MG63 (cell line): ENCODE results near the gene RB1. TPM values are rescaled to one million over a fixed set of nuclear protein-coding genes. Genes with fewer than 3 reads are reported as not detected.

Source experiments
- DNase-seq: peaks from one replicate; pipeline ENCODE4 v3.0.0-alpha.2; 2020
- H3K27me3 ChIP-seq: fragments of 250-450 bp; sonication (Bioruptor Pico); 2 replicates; pipeline ENCODE4 v1.5.1; 2020; ENCODE audit warnings: mild to moderate bottlenecking, moderate library complexity
- H3K36me3 ChIP-seq: fragments of 250-450 bp; sonication (Bioruptor Pico); 2 replicates; pipeline ENCODE4 v1.5.1; 2020; ENCODE audit warnings: mild to moderate bottlenecking, moderate library complexity
- H3K4me3 ChIP-seq: fragments of 250-450 bp; sonication (Bioruptor Pico); 2 replicates; pipeline ENCODE4 v1.5.1; 2020; ENCODE audit warnings: mild to moderate bottlenecking, moderate library complexity
- H3K9me3 ChIP-seq: fragments of 250-450 bp; sonication (Bioruptor Pico); 2 replicates; pipeline ENCODE4 v1.5.1; 2020; ENCODE audit warnings: mild to moderate bottlenecking, moderate library complexity
- total RNA-seq: library from RNA; depleted of rRNA; stranded (reverse); fragments of >200 nt; shearing (Covaris generic); gene quantifications from 2 replicates; pipeline ENCODE4 v1.2.3, GENCODE V29; 2014; ENCODE audit warnings: low replicate concordance

Gene RB1
- total RNA-seq, 1 experiment from 2014 or later: 27.0 TPM

- Histone ChIP-seq H3K27me3 (no peaks in the 10 kb centered on the region), H3K4me3 (no peak overlapping the region), H3K9me3 (no peaks in the 10 kb centered on the region), H3K36me3 (peaks cover 4% of the 10 kb centered on the region; the same call in 1 of the 2 replicates)
- DNase-seq: no peak
Observed at GRCh38 chr13:48486836-48487235, 183.3 kb downstream of the RB1 start.

DNA sequence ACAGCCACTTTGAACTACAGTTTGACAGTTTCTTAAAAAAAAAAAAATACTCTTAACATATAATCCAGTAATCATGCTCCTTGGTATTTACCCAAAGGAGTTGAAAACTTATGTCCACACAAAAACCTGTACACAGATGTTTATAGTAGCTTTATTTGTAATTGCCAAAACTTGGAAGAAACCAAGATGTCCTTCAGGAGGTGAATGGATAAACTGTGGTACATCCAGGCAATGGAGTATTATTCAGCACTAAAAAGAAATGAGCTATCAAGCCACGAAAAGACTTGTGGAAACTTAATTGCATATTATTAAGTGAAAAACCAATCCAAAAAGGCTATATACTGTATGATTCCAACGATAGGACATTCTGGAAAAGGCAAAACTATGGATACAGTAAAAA, 184.4 kb downstream of the RB1 start:
- Histone ChIP-seq H3K4me3 (no peak overlapping the region), H3K36me3 (peaks cover 4% of the 10 kb centered on the region; the same call in 1 of the 2 replicates), H3K27me3 (no peaks in the 10 kb centered on the region), H3K9me3 (no peaks in the 10 kb centered on the region)
- no peak for DNase-seq

- no peak overlapping the region for H3K4me3 ChIP-seq
- H3K27me3 ChIP-seq: no peaks in the 10 kb centered on the region
- peaks cover 4% of the 10 kb centered on the region; the same call in 1 of the 2 replicates for H3K36me3 ChIP-seq
- DNase-seq: no peak
- no peaks in the 10 kb centered on the region for H3K9me3 ChIP-seq
Observed at GRCh38 chr13:48488995-48489394, 185.4 kb downstream of the RB1 start.

DNA sequence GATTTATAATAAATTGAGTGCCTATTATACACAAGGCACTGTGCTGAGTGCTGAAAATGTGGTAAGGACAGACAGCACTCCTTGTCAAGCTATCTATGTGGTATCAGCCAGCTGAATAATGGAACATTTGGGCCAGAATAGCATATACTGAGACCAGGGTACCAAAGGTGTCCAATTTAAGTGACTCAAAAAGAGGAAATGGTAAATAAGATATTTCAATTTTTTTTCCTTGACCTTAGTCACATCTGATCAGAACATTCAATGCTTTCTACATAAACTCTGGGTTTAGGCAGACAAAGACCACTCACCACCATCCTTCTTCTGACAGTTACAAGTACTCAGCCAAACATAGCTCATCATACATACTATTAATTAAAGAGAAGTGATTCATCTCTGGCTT, 186.1 kb downstream of the RB1 start:
- no peaks in the 10 kb centered on the region for H3K9me3 ChIP-seq
- no peak overlapping the region for H3K4me3 ChIP-seq
- H3K27me3 ChIP-seq: no peaks in the 10 kb centered on the region
- no peak for DNase-seq
- H3K36me3 ChIP-seq: no peaks in the 10 kb centered on the region; the same call in 1 of the 2 replicates

GRCh38 chr13:48490241-48490640, 186.7 kb downstream of the RB1 start:
- no peak for DNase-seq
- H3K36me3 ChIP-seq: no peaks in the 10 kb centered on the region; the same call in 1 of the 2 replicates
- no peaks in the 10 kb centered on the region for H3K27me3 ChIP-seq
- H3K4me3 ChIP-seq: no peak overlapping the region
- H3K9me3 ChIP-seq: no peaks in the 10 kb centered on the region

- no peak for DNase-seq
- Histone ChIP-seq H3K4me3 (no peak overlapping the region), H3K9me3 (no peaks in the 10 kb centered on the region), H3K36me3 (no peaks in the 10 kb centered on the region; the same call in 1 of the 2 replicates), H3K27me3 (no peaks in the 10 kb centered on the region)
Observed at GRCh38 chr13:48491423-48492095, 188.0 kb downstream of the RB1 start.

GRCh38 chr13:48492096-48492440, 188.5 kb downstream of the RB1 start:
- Histone ChIP-seq H3K27me3 (no peaks in the 10 kb centered on the region), H3K9me3 (no peaks in the 10 kb centered on the region), H3K4me3 (peak overlapping the region; percentile 35), H3K36me3 (no peaks in the 10 kb centered on the region; the same call in 1 of the 2 replicates)
- DNase-seq: no peak

- Histone ChIP-seq H3K27me3 (no peaks in the 10 kb centered on the region), H3K9me3 (no peaks in the 10 kb centered on the region), H3K4me3 (peak overlapping the region; percentile 35), H3K36me3 (no peaks in the 10 kb centered on the region; the same call in 1 of the 2 replicates)
- peak; percentile 81 for DNase-seq
Observed at GRCh38 chr13:48492470-48493065, 189.0 kb downstream of the RB1 start.

- no peak overlapping the region; the same call in 1 of the 2 replicates for H3K4me3 ChIP-seq
- no peaks in the 10 kb centered on the region for H3K9me3 ChIP-seq
- H3K27me3 ChIP-seq: no peaks in the 10 kb centered on the region
- H3K36me3 ChIP-seq: no peaks in the 10 kb centered on the region
- no peak for DNase-seq
Observed at GRCh38 chr13:48493066-48493765, 189.7 kb downstream of the RB1 start.

GRCh38 chr13:48493851-48494250, 190.3 kb downstream of the RB1 start:
- Histone ChIP-seq H3K4me3 (no peak overlapping the region), H3K9me3 (no peaks in the 10 kb centered on the region)
- DNase-seq: no peak

GRCh38 chr13:48494874-48495273, 191.3 kb downstream of the RB1 start:
- Histone ChIP-seq H3K27me3 (no peaks in the 10 kb centered on the region), H3K9me3 (no peaks in the 10 kb centered on the region), H3K4me3 (no peak overlapping the region), H3K36me3 (no peaks in the 10 kb centered on the region)
- DNase-seq: no peak

More at GRCh38 chr13:48493851-48494250, 190.3 kb downstream of the RB1 start:
- H3K27me3 ChIP-seq: no peaks in the 10 kb centered on the region
- no peaks in the 10 kb centered on the region for H3K36me3 ChIP-seq

DNA sequence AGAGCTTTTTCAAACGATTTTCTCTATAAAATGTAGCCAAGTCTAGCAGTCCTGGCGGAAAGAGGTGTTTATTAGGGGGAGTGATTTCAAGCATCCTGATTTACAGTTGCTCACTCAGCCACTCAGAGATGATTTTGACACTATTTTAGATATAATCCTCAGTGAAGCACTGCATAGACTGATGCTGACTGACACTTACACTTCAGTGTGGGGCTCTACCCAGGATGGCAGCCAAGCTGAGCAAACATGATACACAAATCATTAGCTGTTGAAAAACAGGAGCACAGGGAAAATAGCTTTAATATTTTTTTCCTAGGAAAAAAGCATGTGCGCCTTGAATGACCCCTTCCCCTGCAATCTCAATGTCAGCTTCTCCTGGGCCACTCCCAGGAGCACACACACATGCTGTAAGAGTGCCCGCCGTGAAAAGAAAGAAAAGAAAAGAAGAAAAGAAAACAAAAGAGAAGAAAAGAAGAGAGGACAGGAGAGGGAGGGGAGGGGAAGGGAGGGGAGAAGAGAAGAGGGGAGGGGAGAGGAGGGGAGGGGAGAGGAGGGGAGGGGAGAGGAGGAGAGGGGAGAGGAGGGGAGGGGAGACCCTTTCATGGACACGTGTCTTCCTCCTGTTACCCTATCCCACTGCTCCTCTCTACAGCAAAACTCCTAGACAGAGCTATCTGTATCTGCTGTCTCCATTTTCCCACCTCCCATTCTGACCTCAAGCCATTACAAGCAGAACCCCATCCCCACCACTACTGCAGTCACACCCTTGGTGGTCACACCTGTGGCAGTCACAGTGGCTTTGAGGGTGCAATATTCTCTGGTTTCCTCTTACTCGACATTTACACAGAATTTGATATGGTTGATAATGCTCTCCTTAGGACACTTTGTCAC, 193.0 kb downstream of the RB1 start:
- no peak for DNase-seq
- Histone ChIP-seq H3K4me3 (no peak overlapping the region), H3K36me3 (no peaks in the 10 kb centered on the region), H3K27me3 (no peaks in the 10 kb centered on the region), H3K9me3 (no peaks in the 10 kb centered on the region)

GRCh38 chr13:48497669-48498068, 194.1 kb downstream of the RB1 start:
- no peak overlapping the region for H3K4me3 ChIP-seq
- H3K27me3 ChIP-seq: no peaks in the 10 kb centered on the region
- no peaks in the 10 kb centered on the region for H3K9me3 ChIP-seq
- no peaks in the 10 kb centered on the region for H3K36me3 ChIP-seq
- DNase-seq: no peak

GRCh38 chr13:48500652-48501197, 197.2 kb downstream of the RB1 start:
- H3K27me3 ChIP-seq: no peaks in the 10 kb centered on the region
- peak; percentile 7 for DNase-seq
- no peak overlapping the region for H3K4me3 ChIP-seq
- H3K9me3 ChIP-seq: no peaks in the 10 kb centered on the region
- no peaks in the 10 kb centered on the region for H3K36me3 ChIP-seq

GRCh38 chr13:48501705-48502104, 198.2 kb downstream of the RB1 start:
- no peak for DNase-seq
- Histone ChIP-seq H3K27me3 (no peaks in the 10 kb centered on the region), H3K36me3 (no peaks in the 10 kb centered on the region), H3K4me3 (no peak overlapping the region), H3K9me3 (no peaks in the 10 kb centered on the region)

DNA sequence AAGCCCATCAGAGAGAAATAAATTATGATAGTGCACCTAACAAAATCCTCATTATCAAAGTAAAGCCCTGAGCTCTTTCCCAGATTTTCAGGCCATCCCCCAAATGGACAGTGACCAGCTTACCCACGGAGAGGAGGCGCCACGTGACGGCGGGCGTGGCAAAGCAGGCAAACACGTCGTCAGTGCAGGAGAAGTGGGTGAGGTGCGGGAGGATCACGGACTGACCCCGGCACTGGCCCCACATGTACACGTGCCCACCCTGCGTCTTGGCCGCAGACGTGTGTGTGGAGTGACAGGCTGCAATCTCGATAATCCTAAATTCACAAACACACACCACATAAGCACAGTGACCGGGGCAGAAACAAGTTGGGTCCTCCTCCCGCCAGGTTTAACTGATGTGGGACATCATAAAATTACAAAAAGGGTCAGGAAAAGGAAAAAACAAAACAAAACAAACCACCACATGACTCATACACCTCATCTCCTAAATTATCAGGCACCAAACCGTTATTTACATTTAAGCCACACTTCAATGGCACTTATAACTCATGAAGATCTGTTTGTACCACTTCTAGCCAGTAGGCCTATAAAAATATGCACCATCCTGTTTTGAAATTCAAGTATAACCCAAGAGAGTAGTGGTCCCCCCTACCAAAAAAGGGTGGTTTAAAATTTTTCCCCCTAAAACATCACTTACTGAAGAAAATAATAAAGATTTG, 199.2 kb downstream of the RB1 start:
- Histone ChIP-seq H3K27me3 (no peaks in the 10 kb centered on the region), H3K4me3 (no peak overlapping the region), H3K9me3 (no peaks in the 10 kb centered on the region), H3K36me3 (no peaks in the 10 kb centered on the region)
- no peak for DNase-seq
